HEK293T (cell line): ENCODE measurements around the gene PCK1.

Experiments used
- CTCF ChIA-PET: fragments of 350-600 bp; formaldehyde crosslinking; extraction: SDS; loops from one replicate; lab custom pipeline; 2021; ENCODE audit warnings: antibody characterized with exemption, inconsistent platforms; lab: Yijun Ruan, JAX
- POLR2A ChIA-PET: fragments of 350-600 bp; formaldehyde crosslinking; extraction: SDS; loops from one replicate; lab custom pipeline; 2020; ENCODE audit warnings: antibody characterized with exemption, inconsistent platforms; lab: Yijun Ruan, JAX
- DNase-seq: peaks from one replicate; pipeline ENCODE4 v3.0.0; 2012; ENCODE audit warnings: mixed read lengths; ENCODE audit errors: extremely low spot score
- ARNT ChIP-seq: fragments of 450-650 bp; IDR thresholded peaks from 2 replicates; pipeline ENCODE4 v1.6.1; 2017; ENCODE audit warnings: mild to moderate bottlenecking
- BHLHE40 ChIP-seq: fragments of 450-650 bp; IDR thresholded peaks from 2 replicates; pipeline ENCODE4 v1.6.1; 2016; ENCODE audit warnings: mild to moderate bottlenecking, moderate library complexity, borderline replicate concordance
- CTBP1 ChIP-seq: fragments of 450-650 bp; IDR thresholded peaks from 2 replicates; pipeline ENCODE4 v1.6.1; 2016; ENCODE audit warnings: borderline replicate concordance
- ELF4 ChIP-seq: fragments of 450-650 bp; IDR thresholded peaks from 2 replicates; pipeline ENCODE4 v1.6.1; 2017; ENCODE audit warnings: antibody characterized with exemption
- FOXA1 ChIP-seq: fragments of 450-650 bp; IDR thresholded peaks from 2 replicates; pipeline ENCODE4 v1.6.1; 2016; ENCODE audit warnings: mild to moderate bottlenecking
- FOXK2 ChIP-seq: fragments of 450-650 bp; IDR thresholded peaks from 2 replicates; pipeline ENCODE4 v1.6.1; 2016; ENCODE audit warnings: mild to moderate bottlenecking
- FOXM1 ChIP-seq: fragments of 450-650 bp; IDR thresholded peaks from 2 replicates; pipeline ENCODE4 v1.6.1; 2017; ENCODE audit warnings: mild to moderate bottlenecking, borderline replicate concordance
- HDGF ChIP-seq: fragments of 450-650 bp; IDR thresholded peaks from 2 replicates; pipeline ENCODE4 v1.6.1; 2017; ENCODE audit warnings: antibody characterized with exemption, borderline replicate concordance
- L3MBTL2 ChIP-seq: fragments of 450-650 bp; conservative IDR thresholded peaks from 2 replicates; pipeline ENCODE4 v1.6.1; 2016; ENCODE audit warnings: mild to moderate bottlenecking
- LEF1 ChIP-seq: fragments of 450-650 bp; IDR thresholded peaks from 2 replicates; pipeline ENCODE4 v1.6.1; 2017; ENCODE audit warnings: mild to moderate bottlenecking, borderline replicate concordance
- NFRKB ChIP-seq: fragments of 450-650 bp; IDR thresholded peaks from 2 replicates; pipeline ENCODE4 v1.6.1; 2016; ENCODE audit warnings: mild to moderate bottlenecking, moderate library complexity
- PKNOX1 ChIP-seq: fragments of 450-650 bp; IDR thresholded peaks from 2 replicates; pipeline ENCODE4 v1.6.1; 2016
- SP1 ChIP-seq: fragments of 450-650 bp; IDR thresholded peaks from 2 replicates; pipeline ENCODE4 v1.6.1; 2017
- SUZ12 ChIP-seq: fragments of 450-650 bp; IDR thresholded peaks from 2 replicates; pipeline ENCODE4 v1.6.1; 2016; ENCODE audit warnings: mild to moderate bottlenecking
- TARDBP ChIP-seq: fragments of 450-650 bp; IDR thresholded peaks from 2 replicates; pipeline ENCODE4 v1.6.1; 2016
- ZNF384 ChIP-seq: fragments of 450-650 bp; IDR thresholded peaks from 2 replicates; pipeline ENCODE4 v1.6.1; 2016

PCK1 gene

GRCh38 chr20:57580478-57581201, 19.7 kb downstream of the PCK1 start:
- ChIA-PET POLR2A (interaction anchor here (1.4 kb wide), 2 partner anchors 50 to 63 kb away, joined by 3 read pairs; no protein-coding TSS in a partner anchor), CTCF (no interaction called here)
- DNase-seq: no peak
- no peak for TF ChIP-seq SP1
- no peak for TF ChIP-seq LEF1
- 0 out of 2 replicates have a peak, but pooled peaks have one; percentile 23 for TF ChIP-seq HDGF

- ChIA-PET POLR2A (interaction anchor here (1.2 to 2.8 kb wide), 5 partner anchors 21 to 63 kb away, joined by 3 to 7 read pairs (median 4); partner anchors contain the start of gene PCK1), CTCF (interaction anchor here (0.9 to 2.0 kb wide), 4 partner anchors 8 to 626 kb away, joined by 3 to 5 read pairs (median 3); no protein-coding TSS in a partner anchor)
- TF ChIP-seq ELF4 (no peak), ZNF384 (no peak), L3MBTL2 (no peak), FOXK2 (no peak)
- DNase-seq: no peak
Observed at GRCh38 chr20:57581202-57582028, 20.5 kb downstream of the PCK1 start.

- POLR2A ChIA-PET: interaction anchor here (1.2 to 2.8 kb wide), 4 partner anchors 10 to 59 kb away, joined by 4 to 7 read pairs (median 6); partner anchors contain the start of gene PCK1
- CTCF ChIA-PET: interaction anchor here (0.6 to 2.0 kb wide), 8 partner anchors 9 to 625 kb away, joined by 3 to 5 read pairs (median 3); no protein-coding TSS in a partner anchor
- TF ChIP-seq ELF4 (no peak), PKNOX1 (no peak), CTBP1 (no peak), BHLHE40 (no peak), SUZ12 (no peak), HDGF (no peak), L3MBTL2 (no peak), LEF1 (no peak), FOXK2 (no peak)
- DNase-seq: no peak
Observed at GRCh38 chr20:57582029-57582378, 21.1 kb downstream of the PCK1 start.

- CTCF ChIA-PET: interaction anchor here (0.6 to 2.0 kb wide), 7 partner anchors 10 to 520 kb away, joined by 3 to 5 read pairs (median 3); no protein-coding TSS in a partner anchor
- no peak for TF ChIP-seq SP1
- TF ChIP-seq NFRKB: no peak
- TF ChIP-seq FOXK2: no peak
- no peak for TF ChIP-seq FOXA1
- peak; percentile 70 for DNase-seq
- POLR2A ChIA-PET: interaction anchor here (1.2 to 2.8 kb wide), 4 partner anchors 10 to 59 kb away, joined by 4 to 7 read pairs (median 6); partner anchors contain the start of gene PCK1
Observed at GRCh38 chr20:57582432-57583288, 21.8 kb downstream of the PCK1 start.

- TF ChIP-seq SUZ12 (no peak), PKNOX1 (no peak), NFRKB (no peak), ELF4 (no peak), HDGF (no peak), SP1 (no peak), ARNT (no peak), LEF1 (no peak), FOXA1 (no peak), ZNF384 (no peak), FOXM1 (no peak), CTBP1 (no peak), BHLHE40 (no peak), TARDBP (no peak), FOXK2 (no peak), L3MBTL2 (no peak)
- DNase-seq: no peak
- POLR2A ChIA-PET: interaction anchor here (1.6 to 2.8 kb wide), 2 partner anchors 9 to 53 kb away, joined by 5 to 7 read pairs; no protein-coding TSS in a partner anchor
- CTCF ChIA-PET: interaction anchor here (0.8 to 2.0 kb wide), 3 partner anchors 11 to 62 kb away, joined by 3 to 5 read pairs (median 3); no protein-coding TSS in a partner anchor
Observed at GRCh38 chr20:57583289-57584257, 22.7 kb downstream of the PCK1 start.
